NCI-H2196 (cell line): ENCODE results near the gene UGT1A10.
"Not testable (repeated sequence)": the region's sequence is repeated elsewhere in the genome, so short reads cannot be mapped to it uniquely, and the experiment has no call there.

Source experiments
- DNase-seq: peaks from one replicate; lab custom pipeline; 2025; ENCODE audit not compliant: unreplicated experiment; lab: John Stamatoyannopoulos, UW

The UGT1A10 gene

GRCh38 chr2:233636306-233636705, at the start of gene UGT1A10:
Gene UGT1A10 (plus strand): TSS chr2:233636448. CDS start chr2:233636523, 75 bp downstream.
- DNase-seq, result not testable (repeated sequence)

- DNase-seq, result no peak
Measured at GRCh38 chr2:233588400-233588799, 47.8 kb upstream of the UGT1A10 start.

GRCh38 chr2:233592706-233593105, 43.5 kb upstream of the UGT1A10 start:
- DNase-seq, result not testable (repeated sequence)

GRCh38 chr2:233593201-233593600, 43.0 kb upstream of the UGT1A10 start:
- no peak for DNase-seq

- DNase-seq, result peak; percentile 8
Measured at GRCh38 chr2:233597522-233597921, 38.7 kb upstream of the UGT1A10 start.

GRCh38 chr2:233598952-233599351, 37.3 kb upstream of the UGT1A10 start:
- DNase-seq, result no peak

GRCh38 chr2:233600386-233600785, 35.9 kb upstream of the UGT1A10 start:
- no peak for DNase-seq

- no peak for DNase-seq
Measured at GRCh38 chr2:233602076-233602475, 34.2 kb upstream of the UGT1A10 start.

GRCh38 chr2:233603520-233603919, 32.7 kb upstream of the UGT1A10 start:
- no peak for DNase-seq

- DNase-seq, result no peak
Measured at GRCh38 chr2:233604826-233605225, 31.4 kb upstream of the UGT1A10 start.

- no peak for DNase-seq
Measured at GRCh38 chr2:233605680-233606079, 30.6 kb upstream of the UGT1A10 start.

GRCh38 chr2:233611284-233611683, 25.0 kb upstream of the UGT1A10 start:
- no peak for DNase-seq

GRCh38 chr2:233617476-233617875, 18.8 kb upstream of the UGT1A10 start, which contains the start of gene UGT1A8:
Gene UGT1A8 (plus strand): TSS chr2:233617633. CDS start chr2:233617708, 75 bp downstream.
- not testable (repeated sequence) for DNase-seq

GRCh38 chr2:233620204-233620603, 16.0 kb upstream of the UGT1A10 start:
- no peak for DNase-seq

- not testable (repeated sequence) for DNase-seq
Measured at GRCh38 chr2:233621863-233622262, 14.4 kb upstream of the UGT1A10 start.

- no peak for DNase-seq
Measured at GRCh38 chr2:233627331-233628025, 8.8 kb upstream of the UGT1A10 start.

- DNase-seq, result no peak
Measured at GRCh38 chr2:233638836-233639235, 2.6 kb downstream of the UGT1A10 start.

- no peak for DNase-seq
Measured at GRCh38 chr2:233639860-233640259, 3.6 kb downstream of the UGT1A10 start.

GRCh38 chr2:233643128-233643527, 6.9 kb downstream of the UGT1A10 start:
- no peak for DNase-seq

- DNase-seq, result not testable (repeated sequence)
Measured at GRCh38 chr2:233646033-233646432, 9.8 kb downstream of the UGT1A10 start.

GRCh38 chr2:233650981-233651380, 14.7 kb downstream of the UGT1A10 start:
- no peak for DNase-seq

GRCh38 chr2:233651430-233651829, 15.2 kb downstream of the UGT1A10 start:
- DNase-seq, result no peak

- no peak for DNase-seq
Measured at GRCh38 chr2:233654501-233654900, 18.3 kb downstream of the UGT1A10 start.
